Smooth muscle cell (in vitro differentiated cells): ENCODE measurements around the gene ADAM10. TPM values are rescaled to one million over a fixed set of nuclear protein-coding genes. Genes with fewer than 3 reads are reported as not detected.

Experiments
- DNase-seq: peaks from one replicate; lab custom pipeline; 2025; ENCODE audit not compliant: unreplicated experiment; lab: John Stamatoyannopoulos, UW
- H2AFZ ChIP-seq: fragments of 200-600 bp; sonication (generic); 2 replicates; pipeline ENCODE4 v1.6.0; 2016; ENCODE audit warnings: antibody characterized with exemption, low read depth, mild to moderate bottlenecking
- H3F3A ChIP-seq: fragments of 200-600 bp; sonication (generic); 2 replicates; pipeline ENCODE4 v1.6.0; 2017; ENCODE audit warnings: antibody characterized with exemption, low read depth
- H3K27ac ChIP-seq: fragments of 200-600 bp; sonication (generic); 2 replicates; pipeline ENCODE4 v1.5.1; 2016; ENCODE audit warnings: low read depth, mild to moderate bottlenecking
- H3K27me3 ChIP-seq: fragments of 200-600 bp; sonication (generic); 2 replicates; pipeline ENCODE4 v1.6.1; 2016; ENCODE audit warnings: low read depth, mild to moderate bottlenecking
- H3K36me3 ChIP-seq: fragments of 200-600 bp; sonication (generic); 2 replicates; pipeline ENCODE4 v1.5.1; 2016; ENCODE audit warnings: low read depth
- H3K4me1 ChIP-seq: fragments of 200-600 bp; sonication (generic); 2 replicates; pipeline ENCODE4 v1.5.1; 2016; ENCODE audit warnings: low read depth
- H3K4me2 ChIP-seq: fragments of 200-600 bp; sonication (generic); 2 replicates; pipeline ENCODE4 v1.6.0; 2016; ENCODE audit warnings: mild to moderate bottlenecking
- H3K4me3 ChIP-seq: fragments of 200-600 bp; sonication (generic); 2 replicates; pipeline ENCODE4 v1.5.1; 2016; ENCODE audit warnings: mild to moderate bottlenecking
- H3K79me2 ChIP-seq: fragments of 200-600 bp; sonication (generic); 2 replicates; pipeline ENCODE4 v1.6.0; 2016; ENCODE audit warnings: low read depth, mild to moderate bottlenecking
- H3K9ac ChIP-seq: fragments of 200-600 bp; sonication (generic); 2 replicates; pipeline ENCODE4 v1.6.0; 2016; ENCODE audit warnings: low read depth
- H3K9me3 ChIP-seq: fragments of 200-600 bp; sonication (generic); replicated peaks from 2 replicates; pipeline ENCODE4 v1.5.1; 2016; ENCODE audit warnings: low read depth
- H4K20me1 ChIP-seq: fragments of 200-600 bp; sonication (generic); 2 replicates; pipeline ENCODE4 v1.6.0; 2016; ENCODE audit warnings: low read depth
- CTCF ChIP-seq: fragments of 200-600 bp; sonication (generic); IDR thresholded peaks from 2 replicates; pipeline ENCODE4 v1.5.1; 2017; ENCODE audit warnings: borderline replicate concordance, mild to moderate bottlenecking, antibody characterized with exemption; ENCODE audit not compliant: insufficient read depth, poor library complexity, severe bottlenecking
- WGBS: methylation state at CpG from one replicate; pipeline ENCODE4 v1.1.7; 2016; ENCODE audit warnings: low lambda C conversion rate; 5-methylcytosine and 5-hydroxymethylcytosine counted together
- polyA plus RNA-seq: library from polyadenylated mRNA; unstranded; fragments of >200 nt; fragmentation: Nextera tagmentation; extraction: Ambion mirVana; gene quantifications from 2 replicates; pipeline ENCODE4 v1.2.1, GENCODE V29; 2016
- total RNA-seq: library from RNA; depleted of rRNA; stranded (reverse); fragments of >200 nt; gene quantifications from 2 replicates; pipeline ENCODE4 v1.2.3, GENCODE V29; 2014

The ADAM10 gene
- total and polyA plus RNA-seq, 2 experiments from 2014 or later: 168 to 200 TPM

DNA sequence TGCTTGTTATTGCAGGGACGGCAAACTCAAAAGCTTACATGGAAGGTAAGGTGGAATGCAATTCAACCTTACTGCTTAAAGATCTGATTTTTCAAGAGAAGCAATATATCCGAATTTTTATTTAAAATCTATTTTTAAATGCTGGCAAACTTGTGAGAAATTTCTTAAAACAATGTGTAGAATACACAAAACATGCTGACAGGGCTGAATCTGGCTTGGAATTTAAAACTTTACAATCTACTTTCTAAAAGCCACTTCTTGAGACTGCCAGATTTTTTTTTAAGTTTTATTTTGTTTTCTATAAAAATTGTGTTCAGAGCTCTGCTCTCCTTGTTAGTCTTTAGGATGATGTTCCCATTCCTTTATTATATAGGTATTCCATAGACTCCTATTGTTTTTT is 146.7 kb downstream of the ADAM10 start:
- Histone ChIP-seq H3K4me1 (peaks cover 1% of the 10 kb centered on the region), H4K20me1 (peaks cover 6% of the 10 kb centered on the region), H3K36me3 (peaks cover 3% of the 10 kb centered on the region), H3K9ac (no peak overlapping the region), H3K27ac (no peak overlapping the region), H3K4me3 (no peak overlapping the region), H3K9me3 (no peaks in the 10 kb centered on the region), H2AFZ (no peak overlapping the region), H3K79me2 (peaks cover 21% of the 10 kb centered on the region), H3F3A (no peaks in the 10 kb centered on the region), H3K4me2 (no peak overlapping the region), H3K27me3 (no peaks in the 10 kb centered on the region)
- no peak for DNase-seq
- 92% methylated on average over 2 of the region's 2 CpGs for WGBS
- no peak for TF ChIP-seq CTCF

DNA sequence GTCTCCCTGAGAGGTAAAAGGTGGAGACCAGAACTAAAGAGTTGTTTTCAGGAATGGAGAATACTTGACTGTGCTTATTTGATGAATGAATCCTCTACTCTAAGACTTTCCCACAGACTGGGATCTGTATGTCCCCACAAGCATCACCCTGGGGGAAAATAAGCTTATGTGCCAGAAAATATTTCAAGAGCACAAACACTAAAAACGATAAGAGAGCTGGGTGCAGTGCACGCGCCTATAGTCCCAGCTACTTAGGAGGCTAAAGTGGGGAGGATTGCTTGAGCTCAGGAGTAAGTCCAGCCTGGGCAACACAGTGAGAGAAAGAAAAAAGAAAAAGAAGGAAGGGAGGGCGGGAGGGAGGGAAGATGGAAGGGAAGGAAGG is 150.7 kb downstream of the ADAM10 start:
- Histone ChIP-seq H3K36me3 (peaks cover 6% of the 10 kb centered on the region), H4K20me1 (no peaks in the 10 kb centered on the region), H3K4me3 (no peak overlapping the region), H2AFZ (no peak overlapping the region), H3K4me1 (no peaks in the 10 kb centered on the region), H3K9ac (no peak overlapping the region), H3K9me3 (no peaks in the 10 kb centered on the region), H3K4me2 (no peak overlapping the region), H3K79me2 (peaks cover 6% of the 10 kb centered on the region), H3K27me3 (no peaks in the 10 kb centered on the region), H3K27ac (no peak overlapping the region), H3F3A (no peaks in the 10 kb centered on the region)
- DNase-seq: no peak
- no peak for TF ChIP-seq CTCF
- 96% methylated on average over 3 of the region's 4 CpGs for WGBS

- H3K79me2 ChIP-seq: peaks cover 6% of the 10 kb centered on the region
- TF ChIP-seq CTCF: no peak
These were observed 151.3 kb downstream of the ADAM10 start for GRCh38 chr15:58597943-58598828.

More at GRCh38 chr15:58597943-58598828, 151.3 kb downstream of the ADAM10 start:
- Histone ChIP-seq H3K27me3 (no peaks in the 10 kb centered on the region), H3K9me3 (no peaks in the 10 kb centered on the region), H3K36me3 (peaks cover 6% of the 10 kb centered on the region), H2AFZ (no peak overlapping the region), H3K9ac (no peak overlapping the region), H3K4me3 (no peak overlapping the region), H4K20me1 (no peaks in the 10 kb centered on the region), H3K4me2 (no peak overlapping the region), H3K27ac (no peak overlapping the region), H3K4me1 (no peaks in the 10 kb centered on the region), H3F3A (no peaks in the 10 kb centered on the region)
- 73% methylated on average over 4 of the region's 4 CpGs for WGBS
- DNase-seq: no peak
